Astrocyte of the hippocampus (primary cell): Measurements from ENCODE around the gene ZNF169.
"Not testable (repeated sequence)": the region's sequence is repeated elsewhere in the genome, so short reads cannot be mapped to it uniquely, and the experiment has no call there.

Experiments
- DNase-seq: peaks from one replicate; pipeline ENCODE4 v3.0.0; 2011; ENCODE audit warnings: low read depth, low spot score

Gene ZNF169

GRCh38 chr9:94259077-94259862 lies at the start of gene ZNF169:
Gene ZNF169 (plus strand): TSS chr9:94259298. CDS start chr9:94278813, 19,515 bp downstream.
- peak; percentile 95 for DNase-seq

- peak; percentile 39 for DNase-seq
Observed at GRCh38 chr9:94210616-94211603, 48.2 kb upstream of the ZNF169 start.

- peak; percentile 15 for DNase-seq
Observed at GRCh38 chr9:94212091-94212490, 47.0 kb upstream of the ZNF169 start.

GRCh38 chr9:94212531-94212930 lies 46.6 kb upstream of the ZNF169 start:
- DNase-seq = no peak

GRCh38 chr9:94213511-94214124 lies 45.5 kb upstream of the ZNF169 start:
- peak; percentile 84 for DNase-seq

- DNase-seq = no peak
Observed at GRCh38 chr9:94222870-94223269, 36.2 kb upstream of the ZNF169 start.

GRCh38 chr9:94225413-94225812 lies 33.7 kb upstream of the ZNF169 start:
- DNase-seq = not testable (repeated sequence)

- DNase-seq = no peak
Observed at GRCh38 chr9:94228616-94229015, 30.5 kb upstream of the ZNF169 start.

GRCh38 chr9:94232428-94232827 lies 26.7 kb upstream of the ZNF169 start:
- DNase-seq = no peak

GRCh38 chr9:94241098-94241497 lies 18.0 kb upstream of the ZNF169 start:
- not testable (repeated sequence) for DNase-seq

- no peak for DNase-seq
Observed at GRCh38 chr9:94245651-94246050, 13.4 kb upstream of the ZNF169 start.

- no peak for DNase-seq
Observed at GRCh38 chr9:94250456-94250855, 8.6 kb upstream of the ZNF169 start.

- DNase-seq = no peak
Observed at GRCh38 chr9:94256007-94256406, 3.1 kb upstream of the ZNF169 start.

GRCh38 chr9:94265626-94266402 lies 6.7 kb downstream of the ZNF169 start:
- not testable (repeated sequence) for DNase-seq

- DNase-seq = no peak
Observed at GRCh38 chr9:94269264-94269663, 10.2 kb downstream of the ZNF169 start.

- no peak for DNase-seq
Observed at GRCh38 chr9:94270009-94270408, 10.9 kb downstream of the ZNF169 start.

GRCh38 chr9:94277029-94277428 lies 17.9 kb downstream of the ZNF169 start:
- DNase-seq = not testable (repeated sequence)

- no peak for DNase-seq
Observed at GRCh38 chr9:94277885-94278536, 18.9 kb downstream of the ZNF169 start.

- DNase-seq = no peak
Observed at GRCh38 chr9:94280409-94280989, 21.4 kb downstream of the ZNF169 start.

- no peak for DNase-seq
Observed at GRCh38 chr9:94281101-94281500, 22.0 kb downstream of the ZNF169 start.
